ENCODE results near the gene ARSJ. TPM values are rescaled to one million over a fixed set of nuclear protein-coding genes. Genes with fewer than 3 reads are reported as not detected.

The ARSJ gene
- total RNA-seq: 1 to 10 TPM; 1.5 to 2.3 (median 1.5) TPM
- 0.50 TPM for total RNA-seq (2013)

DNA sequence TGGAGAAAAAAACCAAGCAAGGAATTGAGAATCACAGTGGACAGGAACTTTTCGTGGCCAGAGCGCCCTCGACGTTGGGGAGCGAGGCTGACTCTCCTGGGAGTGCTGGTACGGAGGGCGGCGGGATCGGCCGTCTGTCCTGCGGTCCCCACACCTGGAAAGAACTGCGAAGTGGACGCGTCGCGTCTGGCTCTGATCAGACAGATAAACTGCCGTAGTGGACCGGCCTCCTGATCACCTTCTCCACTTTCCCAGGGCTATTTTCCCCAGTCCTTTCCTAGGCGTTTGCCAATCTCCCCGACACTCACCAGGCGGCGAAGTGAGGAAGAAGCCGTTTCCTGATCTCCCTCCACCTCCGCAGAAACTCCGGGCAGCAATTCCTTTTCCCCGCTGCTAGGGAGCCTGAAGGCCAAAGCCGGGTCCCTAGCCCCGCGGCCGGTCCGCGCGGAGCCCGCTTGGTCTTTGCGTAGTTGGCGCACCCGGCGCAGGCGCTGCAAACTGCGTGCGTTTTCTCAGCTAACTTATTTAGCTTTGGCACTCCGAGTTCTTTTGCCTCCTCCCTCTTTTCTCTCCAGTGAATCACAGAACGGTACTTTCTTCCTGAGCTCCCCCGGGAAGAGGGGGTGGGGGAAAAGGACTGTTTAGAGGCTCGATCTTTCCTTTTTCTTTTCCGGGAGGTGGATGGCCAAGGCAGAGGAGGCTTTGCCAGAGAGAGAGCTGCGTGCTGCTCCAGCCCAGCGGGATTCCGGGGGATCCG lies at the start of gene ARSJ:
Gene ARSJ, minus strand, starts transcription at position 500 of the 757 bp plus-strand sequence. CDS start 813 bp downstream, outside the sequence.
- no peak within 1 kb of the TSS for H3K27ac ChIP-seq (ENCODE audit: low read length)
- peaks cover 21 to 33% of the 10 kb centered on the region in 2 donors for H3K4me1 Mint-ChIP-seq
- peak in 1 of 2 donors; percentile 23 for DNase-seq
- H3K4me3 ChIP-seq (ENCODE audit: low read length): peak within 1 kb of the TSS; percentile 42
- WGBS (ENCODE audit: insufficient coverage): 9% methylated on average over 50 of the region's 50 CpGs
- intact Hi-C loops (cut with micrococcal nuclease): no loop called here
- peaks cover 3% of the 10 kb centered on the region for H3K27me3 ChIP-seq (ENCODE audit: control insufficient read depth, insufficient read depth, low read length)
- H3K36me3 Mint-ChIP-seq: peaks cover 12% of the 10 kb centered on the region
- TF ChIP-seq, protein P1, sequence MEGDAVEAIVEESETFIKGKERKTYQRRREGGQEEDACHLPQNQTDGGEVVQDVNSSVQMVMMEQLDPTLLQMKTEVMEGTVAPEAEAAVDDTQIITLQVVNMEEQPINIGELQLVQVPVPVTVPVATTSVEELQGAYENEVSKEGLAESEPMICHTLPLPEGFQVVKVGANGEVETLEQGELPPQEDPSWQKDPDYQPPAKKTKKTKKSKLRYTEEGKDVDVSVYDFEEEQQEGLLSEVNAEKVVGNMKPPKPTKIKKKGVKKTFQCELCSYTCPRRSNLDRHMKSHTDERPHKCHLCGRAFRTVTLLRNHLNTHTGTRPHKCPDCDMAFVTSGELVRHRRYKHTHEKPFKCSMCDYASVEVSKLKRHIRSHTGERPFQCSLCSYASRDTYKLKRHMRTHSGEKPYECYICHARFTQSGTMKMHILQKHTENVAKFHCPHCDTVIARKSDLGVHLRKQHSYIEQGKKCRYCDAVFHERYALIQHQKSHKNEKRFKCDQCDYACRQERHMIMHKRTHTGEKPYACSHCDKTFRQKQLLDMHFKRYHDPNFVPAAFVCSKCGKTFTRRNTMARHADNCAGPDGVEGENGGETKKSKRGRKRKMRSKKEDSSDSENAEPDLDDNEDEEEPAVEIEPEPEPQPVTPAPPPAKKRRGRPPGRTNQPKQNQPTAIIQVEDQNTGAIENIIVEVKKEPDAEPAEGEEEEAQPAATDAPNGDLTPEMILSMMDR (IDR thresholded peaks at IDR 0.05): no peak
- peak in 2 of 3 donors; percentile 76 to 79 for ATAC-seq
- no peaks in the 10 kb centered on the region for H3K9me3 Mint-ChIP-seq
- no peaks in the 10 kb centered on the region for H3K9me3 ChIP-seq (ENCODE audit: control insufficient read depth, insufficient read depth, low read length)
- peak within 1 kb of the TSS; percentile 94 for H3K4me3 Mint-ChIP-seq
- H3K27ac Mint-ChIP-seq: peak within 1 kb of the TSS; percentile 69 to 77
- peaks cover 30 to 38% of the 10 kb centered on the region in 2 donors for H3K27me3 Mint-ChIP-seq (ENCODE audit: low read depth in 2 of 2)
- no peaks in the 10 kb centered on the region for H3K36me3 ChIP-seq (ENCODE audit: control insufficient read depth, insufficient read depth, low read length)
- H3K4me1 ChIP-seq (ENCODE audit: control insufficient read depth, insufficient read depth, low read length): peaks cover 14% of the 10 kb centered on the region

- DNase-seq (no peak), ATAC-seq (no peak)
- Mint-ChIP-seq H3K4me1 (no peaks in the 10 kb centered on the region), H3K27ac (no peak overlapping the region), H3K4me3 (no peak overlapping the region), H3K27me3 (ENCODE audit: low read depth in 2 of 2) (no peaks in the 10 kb centered on the region), H3K9me3 (no peaks in the 10 kb centered on the region), H3K36me3 (no peaks in the 10 kb centered on the region)
- Histone ChIP-seq H3K4me1 (ENCODE audit: control insufficient read depth, insufficient read depth, low read length) (peaks cover 3% of the 10 kb centered on the region), H3K36me3 (ENCODE audit: control insufficient read depth, insufficient read depth, low read length) (no peaks in the 10 kb centered on the region), H3K27ac (ENCODE audit: low read length) (no peak overlapping the region), H3K9me3 (ENCODE audit: control insufficient read depth, insufficient read depth, low read length) (no peaks in the 10 kb centered on the region), H3K27me3 (ENCODE audit: control insufficient read depth, insufficient read depth, low read length) (no peaks in the 10 kb centered on the region), H3K4me3 (ENCODE audit: low read length) (no peak overlapping the region)
- intact Hi-C loops (cut with micrococcal nuclease): no loop called here
- TF ChIP-seq, protein P1 (IDR thresholded peaks at IDR 0.05): no peak
Measured at GRCh38 chr4:114028071-114028470, 48.6 kb upstream of the ARSJ start.

DNA sequence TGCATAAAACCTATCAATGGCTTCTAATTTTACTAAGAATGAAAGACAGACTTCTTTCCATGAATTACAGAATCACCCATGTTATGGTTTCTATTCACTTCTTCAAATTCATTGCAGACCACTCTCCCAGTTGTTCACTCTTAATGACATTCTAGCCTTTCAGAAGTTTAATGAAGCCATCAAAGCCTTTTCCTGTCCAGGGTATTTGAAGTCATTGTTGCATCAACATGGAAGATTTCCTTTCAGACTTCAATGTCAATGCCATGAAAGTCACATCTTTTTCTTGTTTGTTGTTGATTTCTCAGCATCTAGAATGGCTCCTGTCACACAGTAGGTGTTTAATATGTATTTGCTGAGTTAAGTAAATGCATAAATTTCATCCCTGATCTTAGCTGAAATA lies 48.1 kb upstream of the ARSJ start:
- no peak for DNase-seq
- Mint-ChIP-seq H3K36me3 (no peaks in the 10 kb centered on the region), H3K4me1 (no peaks in the 10 kb centered on the region), H3K27ac (no peak overlapping the region), H3K4me3 (no peak overlapping the region), H3K9me3 (no peaks in the 10 kb centered on the region), H3K27me3 (ENCODE audit: low read depth in 2 of 2) (no peaks in the 10 kb centered on the region)
- TF ChIP-seq, protein P1 (IDR thresholded peaks at IDR 0.05): no peak
- Histone ChIP-seq H3K9me3 (ENCODE audit: control insufficient read depth, insufficient read depth, low read length) (no peaks in the 10 kb centered on the region), H3K4me1 (ENCODE audit: control insufficient read depth, insufficient read depth, low read length) (peaks cover 3% of the 10 kb centered on the region), H3K4me3 (ENCODE audit: low read length) (no peak overlapping the region), H3K36me3 (ENCODE audit: control insufficient read depth, insufficient read depth, low read length) (no peaks in the 10 kb centered on the region), H3K27me3 (ENCODE audit: control insufficient read depth, insufficient read depth, low read length) (no peaks in the 10 kb centered on the region), H3K27ac (ENCODE audit: low read length) (no peak overlapping the region)
- intact Hi-C loops (cut with micrococcal nuclease): no loop called here
- ATAC-seq: no peak

- Mint-ChIP-seq H3K27ac (no peak overlapping the region), H3K36me3 (no peaks in the 10 kb centered on the region), H3K9me3 (no peaks in the 10 kb centered on the region), H3K4me3 (no peak overlapping the region), H3K4me1 (no peaks in the 10 kb centered on the region), H3K27me3 (ENCODE audit: low read depth in 2 of 2) (no peaks in the 10 kb centered on the region)
- TF ChIP-seq, protein P1 (IDR thresholded peaks at IDR 0.05): no peak
- no peaks in the 10 kb centered on the region for H3K36me3 ChIP-seq (ENCODE audit: control insufficient read depth, insufficient read depth, low read length)
- no peak overlapping the region for H3K4me3 ChIP-seq (ENCODE audit: low read length)
- intact Hi-C loops (cut with micrococcal nuclease): loop anchor here (1.0 kb wide), 1 partner anchor 21 kb away; no protein-coding TSS in a partner anchor
- peaks cover 3% of the 10 kb centered on the region for H3K4me1 ChIP-seq (ENCODE audit: control insufficient read depth, insufficient read depth, low read length)
- ATAC-seq: peak; percentile 53 to 81 (median 70)
- no peak for DNase-seq
- 61% methylated on average over 3 of the region's 3 CpGs for WGBS (ENCODE audit: insufficient coverage)
- no peaks in the 10 kb centered on the region for H3K9me3 ChIP-seq (ENCODE audit: control insufficient read depth, insufficient read depth, low read length)
- no peak overlapping the region for H3K27ac ChIP-seq (ENCODE audit: low read length)
- H3K27me3 ChIP-seq (ENCODE audit: control insufficient read depth, insufficient read depth, low read length): no peaks in the 10 kb centered on the region
Measured at GRCh38 chr4:114026447-114026846, 47.0 kb upstream of the ARSJ start.
